ENCODE measurements around the gene SLC12A5. TPM values are rescaled to one million over a fixed set of nuclear protein-coding genes. Genes with fewer than 3 reads are reported as not detected.
"Not testable (repeated sequence)": the region's sequence is repeated elsewhere in the genome, so short reads cannot be mapped to it uniquely, and the experiment has no call there.

SLC12A5 gene
- polyA plus RNA-seq (2012; ENCODE audit: insufficient read depth, insufficient read length, low read depth) = 9.0 TPM

DNA sequence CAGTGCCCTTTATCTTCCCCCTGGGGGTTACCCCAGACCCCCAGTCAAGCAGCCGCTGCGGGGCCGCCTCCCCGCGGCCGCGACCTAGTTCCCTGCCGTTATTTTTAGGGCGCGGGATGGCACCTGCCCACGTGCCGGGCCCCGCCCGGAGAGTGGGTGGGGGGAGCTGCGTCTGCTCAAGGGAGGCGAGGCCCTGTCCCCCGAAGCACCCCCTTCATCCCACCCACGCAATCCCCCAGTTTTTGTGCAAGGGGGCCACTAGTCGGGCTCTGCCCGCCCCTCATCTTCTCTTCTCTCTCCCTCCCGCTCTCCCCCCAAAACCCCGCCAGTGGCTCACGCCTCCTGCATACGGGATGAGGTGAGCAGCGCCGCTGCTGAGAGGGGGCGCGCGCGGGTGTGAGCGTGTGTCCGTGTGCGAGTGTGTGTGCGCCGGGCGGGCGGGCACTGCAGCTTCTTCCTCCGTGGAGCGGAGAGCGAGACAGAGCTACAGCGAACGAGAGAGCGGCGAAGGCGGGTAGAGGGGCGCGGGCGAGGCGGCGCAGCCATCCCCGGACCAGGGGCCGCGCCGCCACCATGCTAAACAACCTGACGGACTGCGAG, at the start of gene SLC12A5:
Gene SLC12A5 (plus strand): TSS at position 444 of the 600 bp plus-strand sequence. CDS start 130 bp downstream, at position 574.
- DNase-seq = no peak
- H3K27me3 ChIP-seq = peaks cover 56% of the 10 kb centered on the region
- no peak within 1 kb of the TSS for H3K4me3 ChIP-seq (ENCODE audit: low read depth, low read length)
- TF ChIP-seq, protein P1, sequence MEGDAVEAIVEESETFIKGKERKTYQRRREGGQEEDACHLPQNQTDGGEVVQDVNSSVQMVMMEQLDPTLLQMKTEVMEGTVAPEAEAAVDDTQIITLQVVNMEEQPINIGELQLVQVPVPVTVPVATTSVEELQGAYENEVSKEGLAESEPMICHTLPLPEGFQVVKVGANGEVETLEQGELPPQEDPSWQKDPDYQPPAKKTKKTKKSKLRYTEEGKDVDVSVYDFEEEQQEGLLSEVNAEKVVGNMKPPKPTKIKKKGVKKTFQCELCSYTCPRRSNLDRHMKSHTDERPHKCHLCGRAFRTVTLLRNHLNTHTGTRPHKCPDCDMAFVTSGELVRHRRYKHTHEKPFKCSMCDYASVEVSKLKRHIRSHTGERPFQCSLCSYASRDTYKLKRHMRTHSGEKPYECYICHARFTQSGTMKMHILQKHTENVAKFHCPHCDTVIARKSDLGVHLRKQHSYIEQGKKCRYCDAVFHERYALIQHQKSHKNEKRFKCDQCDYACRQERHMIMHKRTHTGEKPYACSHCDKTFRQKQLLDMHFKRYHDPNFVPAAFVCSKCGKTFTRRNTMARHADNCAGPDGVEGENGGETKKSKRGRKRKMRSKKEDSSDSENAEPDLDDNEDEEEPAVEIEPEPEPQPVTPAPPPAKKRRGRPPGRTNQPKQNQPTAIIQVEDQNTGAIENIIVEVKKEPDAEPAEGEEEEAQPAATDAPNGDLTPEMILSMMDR (IDR thresholded peaks at IDR 0.05; ENCODE audit: low read depth, low read length) = no peak
- H3K4me1 ChIP-seq = peaks cover 9% of the 10 kb centered on the region
- H3K9me3 ChIP-seq = no peaks in the 10 kb centered on the region
- no peaks in the 10 kb centered on the region for H3K36me3 ChIP-seq

DNA sequence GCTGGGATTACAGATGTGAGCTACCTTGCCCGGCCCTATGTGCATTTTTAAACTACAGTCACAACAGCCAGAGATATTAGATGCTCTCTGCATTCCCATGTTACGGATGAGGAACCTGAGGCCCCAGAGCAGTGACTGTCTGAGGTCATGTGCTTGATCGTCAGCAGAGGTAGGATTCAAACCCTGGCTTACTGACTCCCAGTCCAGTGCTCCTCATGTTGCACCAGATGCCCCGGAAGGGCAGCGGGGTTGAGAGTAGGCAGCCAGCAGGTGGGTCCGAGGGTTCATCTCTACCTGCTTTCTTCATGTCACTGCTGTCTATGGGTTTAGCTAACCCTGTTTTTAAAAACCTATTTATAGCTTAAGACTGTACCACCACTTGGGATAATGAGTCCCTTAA, 47.8 kb upstream of the SLC12A5 start:
- Histone ChIP-seq H3K4me3 (ENCODE audit: low read depth, low read length) (no peak overlapping the region), H3K4me1 (no peaks in the 10 kb centered on the region), H3K27me3 (no peaks in the 10 kb centered on the region), H3K36me3 (no peaks in the 10 kb centered on the region), H3K9me3 (no peaks in the 10 kb centered on the region)
- TF ChIP-seq, protein P1 (IDR thresholded peaks at IDR 0.05; ENCODE audit: low read depth, low read length) = no peak
- DNase-seq = no peak

DNA sequence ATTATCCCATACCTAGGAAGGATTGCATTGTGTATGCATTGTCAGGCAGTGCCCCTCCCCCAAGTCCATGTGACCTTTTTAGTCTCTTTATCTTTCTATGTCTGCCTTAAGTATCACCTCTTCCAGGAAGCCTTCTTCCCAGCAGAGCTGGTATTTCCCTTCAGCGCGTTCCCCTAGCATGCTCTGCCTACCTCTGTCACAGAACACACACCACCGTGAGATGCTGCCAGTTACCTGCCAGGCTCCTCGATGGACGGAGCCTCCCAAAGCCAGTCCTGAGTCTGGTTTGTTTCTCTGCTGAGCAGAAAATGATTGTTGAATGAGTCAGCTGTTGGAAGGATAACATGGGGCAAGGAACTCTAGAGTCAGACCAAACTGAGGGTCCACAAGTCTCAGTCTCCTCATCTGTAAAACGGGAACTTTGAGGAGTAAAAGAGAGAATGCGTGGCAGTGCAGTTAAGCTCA, 45.7 kb upstream of the SLC12A5 start:
- Histone ChIP-seq H3K9me3 (no peaks in the 10 kb centered on the region), H3K27me3 (no peaks in the 10 kb centered on the region), H3K4me3 (ENCODE audit: low read depth, low read length) (no peak overlapping the region), H3K36me3 (no peaks in the 10 kb centered on the region), H3K4me1 (no peaks in the 10 kb centered on the region)
- no peak for DNase-seq
- TF ChIP-seq, protein P1 (IDR thresholded peaks at IDR 0.05; ENCODE audit: low read depth, low read length) = no peak

DNA sequence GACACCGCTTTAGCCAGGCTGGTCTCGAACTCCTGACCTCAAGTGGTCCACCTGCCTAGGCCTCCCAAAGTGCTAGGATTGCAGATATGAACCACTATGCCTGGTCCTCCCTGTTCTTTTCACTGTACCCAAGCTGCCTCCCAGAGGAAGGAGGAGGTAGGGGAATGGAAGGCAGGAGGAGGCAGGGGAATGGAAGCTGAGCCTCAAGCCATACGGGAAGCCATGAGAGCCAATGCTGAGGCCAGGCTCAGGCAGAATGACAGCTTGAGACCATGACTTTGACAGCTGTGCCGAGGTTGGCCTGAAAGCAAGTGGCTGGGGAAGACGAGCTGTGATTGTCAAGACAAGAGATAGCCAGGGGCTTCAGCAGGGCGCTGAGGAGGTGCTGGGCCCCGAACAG, 43.4 kb upstream of the SLC12A5 start:
- Histone ChIP-seq H3K9me3 (no peaks in the 10 kb centered on the region), H3K4me1 (no peaks in the 10 kb centered on the region), H3K36me3 (no peaks in the 10 kb centered on the region), H3K4me3 (ENCODE audit: low read depth, low read length) (no peak overlapping the region), H3K27me3 (no peaks in the 10 kb centered on the region)
- no peak for DNase-seq
- TF ChIP-seq, protein P1 (IDR thresholded peaks at IDR 0.05; ENCODE audit: low read depth, low read length) = no peak

DNA sequence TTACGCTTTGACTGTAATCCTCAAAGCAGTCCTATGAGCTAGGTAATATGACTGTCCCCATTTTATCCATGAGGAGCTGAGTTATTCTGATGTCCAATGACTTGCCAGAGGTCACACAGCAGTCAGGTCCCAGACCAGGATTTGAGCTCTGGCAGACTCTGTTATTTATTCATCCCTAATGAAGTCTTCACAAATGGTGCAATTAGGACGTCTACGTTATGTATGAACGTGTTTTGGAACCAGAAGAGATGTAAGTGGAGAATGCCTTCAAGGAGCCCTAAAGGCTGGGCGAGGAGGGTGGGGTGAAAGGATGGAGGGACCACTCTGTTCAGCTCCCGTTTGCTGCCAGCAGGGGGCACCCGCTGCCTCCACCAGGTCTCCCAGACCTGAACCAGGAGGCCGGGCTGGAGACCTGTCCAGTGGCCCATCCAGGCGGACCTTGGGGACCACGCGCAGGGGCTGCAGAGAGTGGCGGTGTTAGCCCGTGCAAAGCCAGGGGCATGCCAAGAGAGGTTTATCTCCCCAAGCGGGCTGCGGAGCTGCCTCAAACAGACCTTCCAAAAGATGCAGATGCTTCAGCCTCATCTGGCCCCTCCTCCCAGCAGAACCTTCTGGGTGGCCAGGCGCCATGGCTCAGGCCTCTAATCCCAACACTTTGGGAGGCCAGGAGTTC, 41.8 kb upstream of the SLC12A5 start:
- H3K27me3 ChIP-seq = no peaks in the 10 kb centered on the region
- no peaks in the 10 kb centered on the region for H3K9me3 ChIP-seq
- no peaks in the 10 kb centered on the region for H3K4me1 ChIP-seq
- H3K36me3 ChIP-seq = no peaks in the 10 kb centered on the region
- no peak overlapping the region for H3K4me3 ChIP-seq (ENCODE audit: low read depth, low read length)
- TF ChIP-seq, protein P1 (IDR thresholded peaks at IDR 0.05; ENCODE audit: low read depth, low read length) = peak; percentile 92
- peak; percentile 88 for DNase-seq

DNA sequence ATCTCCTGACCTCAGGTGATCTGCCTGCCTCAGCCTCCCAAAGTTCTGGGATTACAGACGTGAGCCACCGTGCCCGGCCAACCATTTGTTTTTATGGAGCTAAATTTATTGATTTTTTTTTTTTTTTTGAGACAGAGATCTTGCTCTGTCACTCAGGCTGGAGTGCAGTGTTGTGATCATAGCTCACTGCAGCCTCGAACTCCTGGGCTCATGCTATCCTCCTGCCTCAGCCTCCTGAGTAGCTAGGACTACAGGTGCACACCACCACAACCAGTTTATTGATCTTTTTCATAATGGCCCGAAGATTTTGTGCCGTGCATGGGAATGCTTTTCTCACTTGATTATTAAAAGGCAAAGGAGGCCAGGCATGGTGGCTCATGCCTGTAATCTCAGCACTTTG, 40.2 kb upstream of the SLC12A5 start:
- DNase-seq; H3K9me3 ChIP-seq; H3K4me1 ChIP-seq; H3K4me3 ChIP-seq (ENCODE audit: low read depth, low read length); H3K36me3 ChIP-seq; H3K27me3 ChIP-seq: not testable (repeated sequence)
